K562 (cell line): ENCODE results near the gene SPINT2. TPM values are rescaled to one million over a fixed set of nuclear protein-coding genes. Genes with fewer than 3 reads are reported as not detected.

ENCODE experiments used
- ATAC-seq: fragments of 200-7000 bp; cut with Tn5 transposase; 3 replicates; pipeline ENCODE4 v1.9.1; 2020; ENCODE audit warnings: moderate library complexity
- BruUV-seq: library from RNA; stranded (reverse); fragments of 400-500 nt; replicated peaks from 2 replicates; lab custom pipeline; 2021; lab: Mats Ljungman, UMichigan
- CTCF ChIA-PET: fragments of 300-600 bp; formaldehyde crosslinking; extraction: SDS; loops from one replicate; lab custom pipeline; 2021; ENCODE audit warnings: low intra/inter-chr PET ratio; lab: Yijun Ruan, JAX
- POLR2A ChIA-PET: fragments of 300-600, 350-650 bp; sonication (Branson Sonifier 250); formaldehyde crosslinking; extraction: SDS; loops from one replicate; lab custom pipeline; 2021; ENCODE audit warnings: antibody characterized with exemption, inconsistent platforms; lab: Yijun Ruan, JAX
- DNase-seq, 4 experiments: peaks; one replicate each; pipeline versions ENCODE4 v3.0.0 to v3.0.0-alpha.2; 2011 to 2018; ENCODE audit warnings: low spot score in 3 of 4, mixed read lengths in 3 of 4; ENCODE audit errors: extremely low read depth in 1 of 4
- FAIRE-seq: peaks from 2 replicates; lab custom pipeline; 2011; peaks lifted over from hg19 to GRCh38; lab: Jason Lieb, UNC
- H2AFZ ChIP-seq: 2 replicates; pipeline ENCODE4 v1.6.0; 2011; ENCODE audit warnings: low read depth, low read length, control low read depth, inconsistent platforms
- H3K27ac ChIP-seq: fragments of 200-600 bp; 3 replicates; pipeline ENCODE4 v1.8.0; 2011; ENCODE audit warnings: low read depth, mild to moderate bottlenecking, control low read depth, inconsistent platforms, low read length, moderate library complexity, mixed read lengths; ENCODE audit errors: extremely low read depth
- H3K27me3 ChIP-seq, 2 experiments: fragments of 300-600 bp in 1 of 2; 2 replicates in 1 of 2; 3 replicates in 1 of 2; pipeline versions ENCODE4 v1.6.0 to v1.8.0; 2011; ENCODE audit warnings: inconsistent platforms in 2 of 2, low read length in 2 of 2, mild to moderate bottlenecking in 1 of 2, mixed read lengths in 1 of 2, moderate library complexity in 1 of 2; ENCODE audit not compliant: control insufficient read depth in 2 of 2, insufficient read depth in 2 of 2
- H3K36me3 ChIP-seq: fragments of 300-600 bp; 3 replicates; pipeline ENCODE4 v1.8.0; 2011; ENCODE audit warnings: mild to moderate bottlenecking, low read length, inconsistent platforms; ENCODE audit not compliant: control insufficient read depth, insufficient read depth
- H3K4me1 ChIP-seq, 2 experiments: fragments of 200-600 bp in 1 of 2; replicated peaks in 1 of 2; 2 replicates in 1 of 2; 3 replicates in 1 of 2; pipeline versions ENCODE4 v1.5.1 to v1.8.0; 2011; ENCODE audit warnings: inconsistent platforms in 2 of 2, low read length in 2 of 2, mild to moderate bottlenecking in 1 of 2, mixed read lengths in 1 of 2, moderate library complexity in 1 of 2; ENCODE audit not compliant: control insufficient read depth in 2 of 2, insufficient read depth in 2 of 2
- H3K4me2 ChIP-seq: 2 replicates; pipeline ENCODE4 v1.6.1; 2011; ENCODE audit warnings: low read length, control low read depth, inconsistent platforms, mixed read lengths; ENCODE audit not compliant: insufficient read depth
- H3K4me3 ChIP-seq: fragments of 200-600 bp; sonication (generic), shearing (Covaris generic); 2 replicates; pipeline ENCODE4 v1.5.1; 2016; ENCODE audit warnings: control low read depth, inconsistent platforms
- H3K79me2 ChIP-seq: fragments of 200-600 bp; 3 replicates; pipeline ENCODE4 v1.8.0; 2011; ENCODE audit warnings: low read length, inconsistent platforms; ENCODE audit not compliant: control insufficient read depth, insufficient read depth
- H3K9ac ChIP-seq, 2 experiments: 2 replicates each; pipeline versions ENCODE4 v1.6.0 to v1.6.1; 2011; ENCODE audit warnings: low read depth in 2 of 2, low read length in 2 of 2, control low read depth in 1 of 2, inconsistent platforms in 1 of 2, mild to moderate bottlenecking in 1 of 2, mixed read lengths in 1 of 2; ENCODE audit not compliant: insufficient read depth in 1 of 2
- H3K9me1 ChIP-seq: one replicate; pipeline ENCODE4 v1.6.0; 2011; ENCODE audit warnings: inconsistent platforms, mild to moderate bottlenecking, low read length, moderate library complexity; ENCODE audit not compliant: control insufficient read depth, insufficient read depth
- H3K9me3 ChIP-seq: replicated peaks from 2 replicates; pipeline ENCODE4 v1.5.1; 2011; ENCODE audit warnings: low read depth, low read length, inconsistent platforms; ENCODE audit not compliant: control insufficient read depth, insufficient read depth
- H4K20me1 ChIP-seq: replicated peaks from 2 replicates; pipeline ENCODE4 v1.6.1; 2011; ENCODE audit warnings: low read length, inconsistent platforms, mixed read lengths; ENCODE audit not compliant: control insufficient read depth, insufficient read depth
- ARID3A ChIP-seq: IDR thresholded peaks from 2 replicates; pipeline ENCODE4 v1.6.1; 2012; ENCODE audit warnings: low read depth, low read length, improper control_type of control experiment, borderline replicate concordance
- ATF7 ChIP-seq: fragments of 450-650 bp; IDR thresholded peaks from 2 replicates; pipeline ENCODE4 v1.7.1; 2014; ENCODE audit warnings: mild to moderate bottlenecking, moderate library complexity
- BCOR ChIP-seq: fragments of 450-650 bp; IDR thresholded peaks from 2 replicates; pipeline ENCODE4 v1.6.1; 2016
- EHMT2 ChIP-seq: fragments of 450-650 bp; IDR thresholded peaks from 2 replicates; pipeline ENCODE4 v1.6.1; 2018; ENCODE audit warnings: antibody characterized with exemption
- EWSR1 ChIP-seq: fragments of 450-650 bp; IDR thresholded peaks from 2 replicates; pipeline ENCODE4 v1.6.1; 2018; ENCODE audit warnings: borderline replicate concordance, mild to moderate bottlenecking, low read depth, moderate library complexity; ENCODE audit not compliant: partially characterized antibody
- FOXA3 ChIP-seq, 2 experiments: fragments of 450-650 bp in 1 of 2; sonication (generic) in 1 of 2; formaldehyde crosslinking; IDR thresholded peaks in 1 of 2; conservative IDR thresholded peaks in 1 of 2; 2 replicates each; pipeline versions ENCODE4 v1.4.0 to v1.8.0; 2020 to 2022; ENCODE audit warnings: mild to moderate bottlenecking in 2 of 2, missing genetic modification reagents in 1 of 2
- FOXK1 ChIP-seq: sonication (generic); formaldehyde crosslinking; IDR thresholded peaks from 2 replicates; pipeline ENCODE4 v1.8.0; 2022; ENCODE audit warnings: missing genetic modification reagents, mild to moderate bottlenecking, borderline replicate concordance
- GATAD2A ChIP-seq: fragments of 450-650 bp; IDR thresholded peaks from 2 replicates; pipeline ENCODE4 v1.6.1; 2017
- HMGN3 ChIP-seq: IDR thresholded peaks from 2 replicates; pipeline ENCODE4 v1.6.1; 2011; ENCODE audit warnings: borderline replicate concordance, low read depth, mild to moderate bottlenecking, mixed read lengths, low read length; ENCODE audit not compliant: insufficient read length; ENCODE audit errors: extremely low read depth
- HNRNPLL ChIP-seq: fragments of 200-400 bp; formaldehyde crosslinking; IDR thresholded peaks from 2 replicates; pipeline ENCODE4 v1.6.1; 2017; ENCODE audit warnings: low read length, low read depth, mild to moderate bottlenecking; ENCODE audit not compliant: poor library complexity, severe bottlenecking
- HSF4 ChIP-seq: fragments of 250-450 bp; sonication (Bioruptor Pico); IDR thresholded peaks from 2 replicates; pipeline ENCODE4 v2.1.2; 2022; ENCODE audit warnings: mild to moderate bottlenecking, moderate library complexity, borderline replicate concordance
- MEIS2 ChIP-seq: fragments of 450-650 bp; IDR thresholded peaks from 2 replicates; pipeline ENCODE4 v1.6.1; 2014; ENCODE audit warnings: mild to moderate bottlenecking; ENCODE audit not compliant: partially characterized antibody
- MTA3 ChIP-seq: fragments of 450-650 bp; formaldehyde crosslinking; IDR thresholded peaks from 2 replicates; pipeline ENCODE4 v1.6.1; 2017; ENCODE audit warnings: mild to moderate bottlenecking, borderline replicate concordance
- NELFE ChIP-seq: IDR thresholded peaks from 2 replicates; pipeline ENCODE4 v1.6.1; 2011; ENCODE audit warnings: mild to moderate bottlenecking; ENCODE audit not compliant: insufficient read depth, insufficient read length
- NRF1 ChIP-seq, 2 experiments: fragments of 450-650 bp; IDR thresholded peaks in 1 of 2; conservative IDR thresholded peaks in 1 of 2; 2 replicates each; pipeline ENCODE4 v1.6.1; 2014; ENCODE audit warnings: mild to moderate bottlenecking in 2 of 2
- PRMT5 ChIP-seq: sonication (generic); formaldehyde crosslinking; IDR thresholded peaks from 2 replicates; pipeline ENCODE4 v1.5.0; 2020; ENCODE audit warnings: missing genetic modification reagents
- PTRF ChIP-seq: fragments of 450-650 bp; IDR thresholded peaks from 2 replicates; pipeline ENCODE4 v1.6.1; 2016; ENCODE audit warnings: mild to moderate bottlenecking, missing genetic modification characterization, missing compliant biosample characterization
- SMAD4 ChIP-seq: fragments of 250-450 bp; sonication (Bioruptor Pico); conservative IDR thresholded peaks from 2 replicates; pipeline ENCODE4 v1.8.0; 2021; ENCODE audit warnings: inconsistent platforms, mild to moderate bottlenecking, moderate library complexity
- SRSF9 ChIP-seq: fragments of 200-400 bp; formaldehyde crosslinking; IDR thresholded peaks from 2 replicates; pipeline ENCODE4 v1.6.1; 2017; ENCODE audit warnings: low read depth, low read length, borderline replicate concordance
- VEZF1 ChIP-seq: fragments of 200-800 bp; sonication (Bioruptor generic); IDR thresholded peaks from 2 replicates; pipeline ENCODE4 v1.6.1; 2017; ENCODE audit warnings: missing genetic modification characterization, missing compliant biosample characterization
- WHSC1 ChIP-seq: IDR thresholded peaks from one replicate; pipeline ENCODE4 v1.6.1; 2012; ENCODE audit warnings: low read length, control low read depth, inconsistent platforms
- ZNF707 ChIP-seq: fragments of 250-450 bp; sonication (Bioruptor Pico); conservative IDR thresholded peaks from 2 replicates; pipeline ENCODE4 v1.8.0; 2022; ENCODE audit warnings: inconsistent platforms, mild to moderate bottlenecking, moderate library complexity
- WGBS: fragments of 100-300 bp; shearing (Covaris generic); methylation state at CpG from one replicate; pipeline ENCODE4 v1.1.6; 2016; ENCODE audit warnings: low coverage, mixed read lengths; ENCODE audit not compliant: insufficient coverage; ENCODE audit errors: missing lambda C conversion rate; 5-methylcytosine and 5-hydroxymethylcytosine counted together
- in situ Hi-C: fragments of 300-500 bp; cut with MboI; formaldehyde crosslinking; loops from 4 replicates; pipeline ENCODE4 v1.15.0; 2018; ENCODE audit warnings: inconsistent platforms, mixed read lengths
- intact Hi-C: fragments of 100-400 bp; cut with micrococcal nuclease; formaldehyde crosslinking; loops from 2 replicates; pipeline ENCODE4 v1.14.2; 2022
- polyA plus RNA-seq, 8 experiments: library from polyadenylated mRNA; depleted of rRNA in 4 of 8; stranded (reverse) in 5 of 8; unstranded in 3 of 8; fragments of >200 nt; fragmentation: Nextera tagmentation in 2 of 8; fragmentation: Illumina TruSeq in 1 of 8; extraction: Ambion mirVana in 2 of 8; extraction: Trizol in 1 of 8; gene quantifications; 2 replicates each; pipeline versions ENCODE4 v1.2.1 to v1.2.3, GENCODE V29; 2011 to 2014; ENCODE audit warnings: inconsistent platforms in 1 of 8, missing spikeins in 1 of 8
- total RNA-seq, 7 experiments: library from RNA; depleted of rRNA in 6 of 7; stranded (reverse); fragments of >200 nt in 6 of 7; fragmentation: Illumina TruSeq in 2 of 7; extraction: Trizol in 2 of 7; gene quantifications; 2 replicates each; pipeline versions ENCODE4 v1.2.1 to v1.2.3, GENCODE V29; 2011 to 2021; ENCODE audit warnings: low replicate concordance in 1 of 7

SPINT2 gene
- total and polyA plus RNA-seq, 9 of the 15 experiments (the other 6 are each of a cell fraction or from before 2014, with no cell fraction given), result 0.65 to 4.5 (median 3.4) TPM

- DNase-seq, result peak in 1 of 4 experiments; percentile 66
- no peaks in the 10 kb centered on the region for H3K27me3 ChIP-seq
- H3K79me2 ChIP-seq, result no peaks in the 10 kb centered on the region
- no peak overlapping the region for H3K4me3 ChIP-seq
- POLR2A ChIA-PET, result interaction anchor here (0.7 to 1.2 kb wide), 2 partner anchors 14 to 36 kb away, joined by 3 read pairs; partner anchors contain the start of gene C19orf33
- H3K4me2 ChIP-seq, result peak overlapping the region; percentile 23; the same call in 1 of the 2 replicates
- peak overlapping the region; percentile 84 for H2AFZ ChIP-seq
- H3K4me1 ChIP-seq, result peaks cover 51 to 66% of the 10 kb centered on the region in 2 experiments
- intact Hi-C loops (no loop called here), in situ Hi-C loops (no loop called here)
- H3K9me3 ChIP-seq, result no peaks in the 10 kb centered on the region
- FAIRE-seq, result peak; percentile 58
- CTCF ChIA-PET, result no interaction called here
- peak overlapping the region; percentile 56 for H3K27ac ChIP-seq
- no peak for ATAC-seq
- 48% methylated on average over 8 of the region's 8 CpGs for WGBS
- H3K36me3 ChIP-seq, result no peaks in the 10 kb centered on the region
- no peaks in the 10 kb centered on the region for H3K9me1 ChIP-seq
- no TSS peak for BruUV-seq
- no peaks in the 10 kb centered on the region for H4K20me1 ChIP-seq
- H3K9ac ChIP-seq, result peak overlapping the region; percentile 40 to 41; a peak in 2 of 4 replicates
- no peak for TF ChIP-seq NELFE
- no peak for TF ChIP-seq HSF4 (CRISPR knock-in tag)
- no peak for TF ChIP-seq HMGN3
- TF ChIP-seq NRF1 (conservative IDR thresholded peaks at IDR 0.05 in 1 of 2, IDR thresholded peaks at IDR 0.05 in 1 of 2), result peak; percentile 68 to 77
- 0 out of 2 replicates have a peak, but pooled peaks have one; percentile 11 for TF ChIP-seq ATF7
- no peak for TF ChIP-seq VEZF1 (CRISPR knock-in tag)
- TF ChIP-seq SRSF9, result no peak
- no peak for TF ChIP-seq ZNF707 (CRISPR knock-in tag)
- TF ChIP-seq SMAD4 (CRISPR knock-in tag), result no peak
- no peak for TF ChIP-seq PRMT5 (CRISPR knock-in tag)
- 0 out of 2 replicates have a peak, but pooled peaks have one; percentile 8 for TF ChIP-seq BCOR
- no peak for TF ChIP-seq FOXA3 (CRISPR knock-in tag; conservative IDR thresholded peaks at IDR 0.05 in 1 of 2, IDR thresholded peaks at IDR 0.05 in 1 of 2)
- TF ChIP-seq EWSR1, result no peak
- no peak for TF ChIP-seq EHMT2
- TF ChIP-seq MTA3, result peak; percentile 22; the same call in 1 of the 2 replicates
- TF ChIP-seq ARID3A, result no peak
- no peak for TF ChIP-seq PTRF
- TF ChIP-seq HNRNPLL, result no peak
- no peak for TF ChIP-seq WHSC1
- TF ChIP-seq FOXK1 (CRISPR knock-in tag), result no peak
- no peak for TF ChIP-seq MEIS2
- peak; percentile 76; the same call in 1 of the 2 replicates for TF ChIP-seq GATAD2A
Observed at GRCh38 chr19:38268539-38268938, 4.2 kb downstream of the SPINT2 start.
